OCI-LY7 (cell line): ENCODE results near the gene SH3RF3. TPM values are rescaled to one million over a fixed set of nuclear protein-coding genes. Genes with fewer than 3 reads are reported as not detected.
A peak's percentile ranks its signal among the peaks of the same experiment; 100 is the strongest.

Source experiments
- BruUV-seq: library from RNA; stranded (reverse); fragments of 400-500 nt; replicated peaks from 2 replicates; lab custom pipeline; 2021; lab: Mats Ljungman, UMichigan
- CTCF ChIA-PET: fragments of 300-600 bp; sonication (Branson Sonifier 250); formaldehyde crosslinking; loops from one replicate; lab custom pipeline; 2022; ENCODE audit warnings: antibody characterized with exemption; ENCODE audit not compliant: unreplicated experiment; lab: Charles Lee
- POLR2A ChIA-PET: fragments of 300-600 bp; sonication (Branson Sonifier 250); formaldehyde crosslinking; loops from one replicate; lab custom pipeline; 2022; ENCODE audit warnings: antibody characterized with exemption; lab: Charles Lee
- DNase-seq: peaks from one replicate; pipeline ENCODE4 v3.0.0-alpha.2; 2015; ENCODE audit warnings: low spot score
- H2AFZ ChIP-seq: fragments of 200-600 bp; sonication (generic), shearing (Covaris generic); 2 replicates; pipeline ENCODE4 v1.6.1; 2014; ENCODE audit warnings: mild to moderate bottlenecking, antibody characterized with exemption, low read length, moderate library complexity
- H3K27ac ChIP-seq: fragments of 200-600 bp; sonication (generic); 2 replicates; pipeline ENCODE4 v1.5.1; 2014; ENCODE audit warnings: mixed run types, low read depth, mild to moderate bottlenecking, moderate library complexity, low read length, inconsistent platforms; ENCODE audit not compliant: poor library complexity, severe bottlenecking
- H3K36me3 ChIP-seq: fragments of 200-600 bp; sonication (generic); 2 replicates; pipeline ENCODE4 v1.6.1; 2014; ENCODE audit warnings: mild to moderate bottlenecking, antibody characterized with exemption, low read length, moderate library complexity, mixed read lengths; ENCODE audit not compliant: insufficient read depth
- H3K4me1 ChIP-seq: fragments of 200-600 bp; sonication (generic); 2 replicates; pipeline ENCODE4 v1.5.1; 2014; ENCODE audit warnings: mild to moderate bottlenecking, low read length; ENCODE audit not compliant: insufficient read depth, poor library complexity, severe bottlenecking
- H3K4me2 ChIP-seq: fragments of 200-600 bp; sonication (generic); 2 replicates; pipeline ENCODE4 v1.6.1; 2014; ENCODE audit warnings: mild to moderate bottlenecking, low read length
- H3K4me3 ChIP-seq: fragments of 200-600 bp; sonication (generic); 2 replicates; pipeline ENCODE4 v1.5.1; 2014; ENCODE audit warnings: mild to moderate bottlenecking, low read depth, low read length; ENCODE audit not compliant: poor library complexity, severe bottlenecking
- H3K79me2 ChIP-seq: fragments of 200-600 bp; sonication (generic); 2 replicates; pipeline ENCODE4 v1.6.1; 2016; ENCODE audit warnings: low read depth, mild to moderate bottlenecking, low read length, moderate library complexity, mixed read lengths; ENCODE audit not compliant: insufficient read depth
- H3K9me2 ChIP-seq: fragments of 200-600 bp; sonication (generic); 2 replicates; pipeline ENCODE4 v1.6.1; 2016; ENCODE audit warnings: mild to moderate bottlenecking, low read length, mixed read lengths; ENCODE audit not compliant: insufficient read depth
- H3K9me3 ChIP-seq: fragments of 200-600 bp; sonication (generic); 2 replicates; pipeline ENCODE4 v1.6.1; 2014; ENCODE audit warnings: mild to moderate bottlenecking, mixed run types, low read length, mixed read lengths
- H4K20me1 ChIP-seq: fragments of 200-600 bp; sonication (generic); 2 replicates; pipeline ENCODE4 v1.6.1; 2014; ENCODE audit warnings: mild to moderate bottlenecking, antibody characterized with exemption, low read length, moderate library complexity, mixed read lengths; ENCODE audit not compliant: insufficient read depth
- EZH2phosphoT487 ChIP-seq: fragments of 200-600 bp; sonication (generic); IDR thresholded peaks from 2 replicates; pipeline ENCODE4 v1.6.1; 2018; ENCODE audit warnings: low read depth, borderline replicate concordance, mild to moderate bottlenecking, mixed run types, antibody characterized with exemption, low read length, moderate library complexity, mixed read lengths
- intact Hi-C: fragments of 100-400 bp; cut with micrococcal nuclease; formaldehyde crosslinking; loops from one replicate; pipeline ENCODE4 v1.10.0; 2022; ENCODE audit not compliant: unreplicated experiment
- total RNA-seq, 2 experiments: library from RNA; depleted of rRNA in 1 of 2; stranded (reverse); fragments of >200 nt in 1 of 2; shearing (Covaris generic) in 1 of 2; gene quantifications; 2 replicates each; pipeline ENCODE4 v1.2.3, GENCODE V29; 2014 to 2022
- TF ChIP-seq, protein P1 (sequence below): fragments of 200-600 bp; sonication (generic); conservative IDR thresholded peaks from 2 replicates; pipeline ENCODE4 v1.5.1; 2014; ENCODE audit warnings: mild to moderate bottlenecking, antibody characterized with exemption, low read length, moderate library complexity, mixed read lengths

Gene SH3RF3
- total RNA-seq, 2 experiments from 2014 or later: not detected

DNA sequence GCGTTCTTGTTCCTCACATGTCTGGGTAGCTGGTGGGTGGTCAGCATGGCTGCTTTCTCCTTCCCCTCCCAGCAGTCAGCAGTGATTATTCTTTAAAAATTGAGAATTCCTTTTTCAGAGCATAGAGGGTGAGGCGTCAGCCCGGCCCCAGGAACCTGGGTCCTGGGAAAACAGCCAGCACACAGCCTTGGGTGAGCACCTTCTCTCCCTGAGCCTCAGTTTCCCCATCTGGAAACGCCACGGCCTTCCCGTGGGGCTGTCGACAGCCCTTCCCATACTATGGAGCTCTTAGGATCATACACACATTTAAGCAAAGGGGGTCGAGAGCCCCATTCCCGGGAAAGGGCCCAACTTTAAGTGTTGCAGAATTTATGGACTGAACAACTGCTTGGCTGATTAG, 73.5 kb downstream of the SH3RF3 start:
- no peak overlapping the region for H3K27ac ChIP-seq
- no peaks in the 10 kb centered on the region for H3K36me3 ChIP-seq
- ChIA-PET CTCF (no interaction called here), POLR2A (interaction anchor here (0.6 kb wide), 1 partner anchor 42 kb away, joined by 3 read pairs; no protein-coding TSS in a partner anchor)
- no peaks in the 10 kb centered on the region for H3K9me3 ChIP-seq
- TF ChIP-seq, protein P1, sequence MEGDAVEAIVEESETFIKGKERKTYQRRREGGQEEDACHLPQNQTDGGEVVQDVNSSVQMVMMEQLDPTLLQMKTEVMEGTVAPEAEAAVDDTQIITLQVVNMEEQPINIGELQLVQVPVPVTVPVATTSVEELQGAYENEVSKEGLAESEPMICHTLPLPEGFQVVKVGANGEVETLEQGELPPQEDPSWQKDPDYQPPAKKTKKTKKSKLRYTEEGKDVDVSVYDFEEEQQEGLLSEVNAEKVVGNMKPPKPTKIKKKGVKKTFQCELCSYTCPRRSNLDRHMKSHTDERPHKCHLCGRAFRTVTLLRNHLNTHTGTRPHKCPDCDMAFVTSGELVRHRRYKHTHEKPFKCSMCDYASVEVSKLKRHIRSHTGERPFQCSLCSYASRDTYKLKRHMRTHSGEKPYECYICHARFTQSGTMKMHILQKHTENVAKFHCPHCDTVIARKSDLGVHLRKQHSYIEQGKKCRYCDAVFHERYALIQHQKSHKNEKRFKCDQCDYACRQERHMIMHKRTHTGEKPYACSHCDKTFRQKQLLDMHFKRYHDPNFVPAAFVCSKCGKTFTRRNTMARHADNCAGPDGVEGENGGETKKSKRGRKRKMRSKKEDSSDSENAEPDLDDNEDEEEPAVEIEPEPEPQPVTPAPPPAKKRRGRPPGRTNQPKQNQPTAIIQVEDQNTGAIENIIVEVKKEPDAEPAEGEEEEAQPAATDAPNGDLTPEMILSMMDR: no peak
- TF ChIP-seq EZH2phosphoT487: no peak
- H3K4me1 ChIP-seq: no peaks in the 10 kb centered on the region
- no peaks in the 10 kb centered on the region for H3K9me2 ChIP-seq
- no peak overlapping the region for H3K4me3 ChIP-seq
- intact Hi-C loops: no loop called here
- no peak overlapping the region for H2AFZ ChIP-seq
- no TSS peak for BruUV-seq
- no peak overlapping the region for H3K4me2 ChIP-seq
- DNase-seq: no peak
- H3K79me2 ChIP-seq: no peaks in the 10 kb centered on the region
- H4K20me1 ChIP-seq: no peaks in the 10 kb centered on the region

DNA sequence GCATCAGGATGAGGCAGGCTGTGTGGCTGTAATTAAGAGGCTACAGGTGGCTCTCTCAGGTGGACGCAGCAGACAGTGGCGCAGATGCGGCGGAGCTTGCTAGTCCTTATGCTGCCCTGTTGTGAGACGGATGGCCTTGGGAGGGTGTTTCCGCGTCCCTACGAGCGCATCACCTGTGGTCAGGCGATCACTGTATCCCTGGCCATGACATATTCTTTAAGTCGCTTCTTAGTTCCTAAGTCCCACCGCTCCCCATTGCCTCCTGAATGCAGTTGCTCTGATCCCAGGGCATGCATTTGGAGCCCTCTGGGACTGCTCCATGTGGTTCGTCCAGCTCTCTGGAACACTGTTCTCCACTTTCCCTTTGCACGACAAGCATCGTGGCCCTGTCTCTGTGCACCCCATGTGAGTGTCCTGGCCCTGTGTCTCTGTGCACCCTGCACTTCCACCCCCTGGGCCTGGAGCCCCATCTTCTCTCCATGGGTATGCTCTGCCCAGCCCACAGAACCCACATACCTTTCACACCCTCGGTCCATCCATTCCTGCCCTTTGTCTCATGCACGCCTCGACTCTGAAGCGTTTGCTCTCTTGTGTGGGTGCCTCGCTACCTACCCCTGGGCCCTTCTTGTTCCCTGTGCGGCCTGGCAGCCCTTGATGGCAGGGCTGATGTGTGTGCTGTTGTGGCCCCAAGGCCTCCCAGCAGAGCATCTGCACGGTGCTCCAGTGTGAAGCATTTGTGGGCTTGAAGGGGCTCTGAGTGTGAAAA, 74.4 kb downstream of the SH3RF3 start:
- ChIA-PET POLR2A (no interaction called here), CTCF (no interaction called here)
- Histone ChIP-seq H3K9me3 (no peaks in the 10 kb centered on the region), H3K4me2 (no peak overlapping the region), H2AFZ (no peak overlapping the region), H3K9me2 (no peaks in the 10 kb centered on the region), H4K20me1 (no peaks in the 10 kb centered on the region), H3K27ac (no peak overlapping the region), H3K4me3 (no peak overlapping the region), H3K4me1 (no peaks in the 10 kb centered on the region), H3K79me2 (no peaks in the 10 kb centered on the region), H3K36me3 (no peaks in the 10 kb centered on the region)
- TF ChIP-seq, protein P1: no peak
- no peak for TF ChIP-seq EZH2phosphoT487
- no TSS peak for BruUV-seq
- DNase-seq: no peak
- intact Hi-C loops: no loop called here

DNA sequence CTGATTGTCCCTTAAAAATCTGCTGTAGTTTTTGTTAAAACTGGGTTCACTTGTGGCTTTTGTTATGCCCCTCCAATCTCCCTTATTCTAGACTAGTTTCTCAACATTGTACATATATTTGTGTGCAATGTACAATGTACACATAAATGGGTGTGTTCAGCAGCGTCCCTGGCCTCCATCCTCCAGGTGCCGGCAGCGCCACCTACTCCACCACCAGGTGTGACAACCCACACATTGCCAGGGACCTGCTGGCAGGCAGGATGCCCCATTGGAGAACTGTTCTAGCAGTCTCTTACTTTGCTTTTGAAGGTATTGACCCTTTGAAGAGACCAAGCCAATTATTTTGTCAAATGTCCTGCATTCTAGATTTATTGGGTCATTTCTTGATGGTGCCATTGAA, 75.4 kb downstream of the SH3RF3 start:
- CTCF ChIA-PET: no interaction called here
- no peak overlapping the region for H3K4me3 ChIP-seq
- H3K36me3 ChIP-seq: no peaks in the 10 kb centered on the region
- POLR2A ChIA-PET: no interaction called here
- H3K4me1 ChIP-seq: no peaks in the 10 kb centered on the region
- H3K27ac ChIP-seq: no peak overlapping the region
- H3K4me2 ChIP-seq: no peak overlapping the region
- H2AFZ ChIP-seq: no peak overlapping the region
- H4K20me1 ChIP-seq: no peaks in the 10 kb centered on the region
- intact Hi-C loops: no loop called here
- TF ChIP-seq, protein P1: peak; percentile 37; the same call in 1 of the 2 replicates
- TF ChIP-seq EZH2phosphoT487: no peak
- no peak for DNase-seq
- BruUV-seq: no TSS peak
- H3K9me2 ChIP-seq: no peaks in the 10 kb centered on the region
- no peaks in the 10 kb centered on the region for H3K79me2 ChIP-seq
- H3K9me3 ChIP-seq: no peaks in the 10 kb centered on the region
